Transverse colon (tissue), 4 donors: Measurements from ENCODE around the gene TMEM63B. TPM values are rescaled to one million over a fixed set of nuclear protein-coding genes. Genes with fewer than 3 reads are reported as not detected.

Source experiments
- DNase-seq: peaks from one replicate; pipeline ENCODE4 v3.0.0-alpha.2; 2019
- H3K27ac ChIP-seq, 4 donors: fragments of 200-600 bp; sonication (generic); 2 replicates each; pipeline ENCODE4 v1.5.1; 2016 to 2018; ENCODE audit warnings: inconsistent platforms in 4 of 4
- H3K27me3 ChIP-seq: fragments of 200-600 bp; sonication (generic); 2 replicates; pipeline ENCODE4 v1.5.1; 2017; ENCODE audit warnings: inconsistent platforms
- H3K36me3 ChIP-seq, 4 donors: fragments of 200-600 bp; sonication (generic); 2 replicates each; pipeline ENCODE4 v1.5.1; 2017 to 2019; ENCODE audit warnings: inconsistent platforms in 4 of 4
- H3K4me1 ChIP-seq, 4 donors: fragments of 200-600 bp; sonication (generic); 2 replicates each; pipeline ENCODE4 v1.5.1; 2017 to 2020; ENCODE audit warnings: inconsistent platforms in 4 of 4
- H3K4me3 ChIP-seq, 4 donors: fragments of 200-600 bp; sonication (generic); 1 replicate in 1 of 4; 2 replicates in 3 of 4; pipeline versions ENCODE4 v1.5.1 to v1.6.1; 2017 to 2019; ENCODE audit warnings: inconsistent platforms in 4 of 4
- H3K9me3 ChIP-seq, 2 donors: fragments of 200-600 bp; sonication (generic); 2 replicates each; pipeline ENCODE4 v1.5.1; 2017 to 2019; ENCODE audit warnings: inconsistent platforms in 2 of 2
- CTCF ChIP-seq, 5 experiments: fragments of 200-600 bp in 3 of 5; fragments of 450-650 bp in 2 of 5; sonication (generic) in 3 of 5; IDR thresholded peaks; 1 replicate in 2 of 5; 2 replicates in 3 of 5; pipeline ENCODE4 v1.5.1; 2016 to 2017; ENCODE audit warnings: antibody characterized with exemption in 5 of 5, inconsistent platforms in 3 of 5, mild to moderate bottlenecking in 2 of 5, moderate library complexity in 1 of 5
- EP300 ChIP-seq: sonication (generic); formaldehyde crosslinking; IDR thresholded peaks from one replicate; pipeline ENCODE4 v1.6.1; 2017; ENCODE audit warnings: antibody characterized with exemption, low read depth
- POLR2A ChIP-seq: fragments of 450-650 bp; IDR thresholded peaks from one replicate; pipeline ENCODE4 v1.6.1; 2016; ENCODE audit warnings: antibody characterized with exemption, mild to moderate bottlenecking, moderate library complexity
- POLR2AphosphoS5 ChIP-seq, 3 donors: sonication (generic); formaldehyde crosslinking; IDR thresholded peaks; one replicate each; pipeline ENCODE4 v1.6.1; 2016; ENCODE audit warnings: antibody characterized with exemption in 3 of 3
- WGBS, 2 donors: methylation state at CpG; one replicate each; pipeline ENCODE4 v1.1.5; 2018; ENCODE audit warnings: low coverage in 1 of 2; 5-methylcytosine and 5-hydroxymethylcytosine counted together
- in situ Hi-C, 4 donors: fragments of 200-750 bp; cut with MboI; loops; one replicate each; pipeline versions ENCODE4 v1.15.0 to v1.15.1; 2017; ENCODE audit warnings: low sequenced_read_pairs in 3 of 4, low pct_ligation_motif_present in 1 of 4, low pct_unique_long_range_greater_than_20kb in 1 of 4
- intact Hi-C: fragments of 100-400 bp; cut with DNase I; formaldehyde crosslinking; loops from one replicate; pipeline ENCODE4 v1.15.1; 2023; ENCODE audit warnings: low total_unique reads
- total RNA-seq, 4 donors: library from RNA; depleted of rRNA; stranded (reverse); fragments of >200 nt; gene quantifications; one replicate each; pipeline ENCODE4 v1.1.0, GENCODE V29; 2016

TMEM63B gene
- total RNA-seq, 4 donors from 2014 or later = 35.0 to 258 (median 89.4) TPM

DNA sequence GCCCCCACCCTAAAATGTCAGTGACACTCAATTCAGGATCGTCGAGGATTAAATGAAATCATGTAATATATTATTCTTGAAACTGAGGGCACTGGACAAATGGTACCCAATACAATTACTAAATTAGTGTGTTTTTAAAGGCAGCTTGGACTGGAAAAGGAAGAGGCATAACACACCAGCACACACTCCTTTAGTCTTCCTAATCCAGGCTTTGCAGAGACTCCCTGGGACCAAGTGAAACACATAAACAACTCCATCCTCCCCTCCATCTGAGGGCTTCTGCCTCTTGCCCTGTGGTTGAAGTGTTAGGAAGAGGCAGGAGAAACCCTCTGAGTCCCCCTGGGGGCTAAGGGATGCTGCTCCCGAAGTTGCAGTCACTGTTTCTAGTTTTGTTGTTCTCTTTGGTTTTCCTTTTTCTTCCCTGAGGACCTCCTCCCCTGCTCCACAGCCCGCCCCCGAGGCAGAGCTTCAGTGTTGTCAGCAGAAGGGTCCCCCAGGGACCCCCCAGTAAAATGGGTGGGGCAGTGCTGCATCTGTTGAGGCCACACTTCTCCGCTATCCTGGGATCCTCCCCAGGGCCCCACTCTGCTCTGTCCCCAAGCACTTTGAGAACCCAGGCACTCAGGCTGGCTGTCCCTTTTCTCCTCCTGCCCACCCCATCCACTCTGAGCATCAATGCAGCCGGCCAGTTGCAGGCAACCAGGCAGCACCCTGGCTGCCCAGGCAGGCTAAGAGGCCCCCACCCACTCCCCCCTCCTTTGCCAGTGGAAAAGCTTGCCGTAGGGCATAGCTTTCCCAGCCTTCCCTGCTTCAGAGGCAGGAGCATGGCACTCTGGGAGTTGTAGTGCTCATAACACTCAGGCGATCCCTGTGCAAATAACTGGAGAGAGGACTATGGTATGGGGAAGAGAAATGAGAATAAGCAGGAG is 5.9 kb downstream of the TMEM63B start:
- 36 to 62% methylated on average over 4 to 9 of the region's 9 CpGs for WGBS, 2 donors
- in situ Hi-C loops = no loop called here

DNA sequence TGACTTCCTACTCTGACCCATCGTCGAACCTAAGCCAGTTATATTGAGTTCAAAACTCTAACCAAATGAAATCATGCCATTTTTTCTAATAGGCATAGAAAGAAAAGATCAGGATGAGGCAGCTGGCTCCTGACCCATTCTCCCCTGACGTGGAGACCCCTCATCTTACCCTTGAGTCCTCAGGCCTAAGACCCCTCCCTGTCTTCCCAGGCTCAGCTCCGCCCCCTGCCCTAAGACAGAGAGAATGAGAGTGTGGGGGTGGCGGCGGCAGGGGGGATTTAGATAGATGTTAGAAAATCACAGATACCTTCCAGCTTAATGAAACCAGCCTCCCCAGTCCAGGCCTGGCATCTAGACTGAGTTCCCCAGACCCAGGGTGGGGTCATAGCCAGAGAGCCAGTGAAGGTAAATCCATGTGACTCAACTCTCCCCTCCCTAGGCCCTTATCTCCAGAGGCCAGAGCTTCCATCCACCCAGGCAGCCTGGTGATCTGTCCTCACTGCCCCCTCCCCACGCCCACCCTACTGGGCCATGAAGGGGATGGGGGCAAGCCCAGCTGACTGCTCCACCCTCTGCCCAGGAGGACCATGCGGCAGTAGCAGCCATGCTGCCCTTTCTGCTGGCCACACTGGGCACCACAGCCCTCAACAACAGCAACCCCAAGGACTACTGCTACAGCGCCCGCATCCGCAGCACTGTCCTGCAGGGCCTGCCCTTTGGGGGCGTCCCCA is 6.8 kb downstream of the TMEM63B start:
- H3K9me3 ChIP-seq = no peaks in the 10 kb centered on the region
- no peaks in the 10 kb centered on the region for H3K27me3 ChIP-seq
- intact Hi-C loops (no loop called here), in situ Hi-C loops (no loop called here)
- peak overlapping the region; percentile 67 to 81 (median 72) for H3K27ac ChIP-seq
- no peak overlapping the region for H3K4me3 ChIP-seq
- WGBS, 2 donors = 50 to 83% methylated on average over 2 to 12 of the region's 12 CpGs
- peaks cover 0 to 9% (median 0%) of the 10 kb centered on the region in 4 donors for H3K36me3 ChIP-seq
- H3K4me1 ChIP-seq = peaks cover 6 to 29% (median 27%) of the 10 kb centered on the region in 4 donors
- TF ChIP-seq CTCF (IDR thresholded peaks at IDR 0.05) (no peak), EP300 (no peak), POLR2AphosphoS5 (IDR thresholded peaks at IDR 0.05) (no peak), POLR2A (no peak)
- DNase-seq = no peak

More for the DNA sequence above, 5.9 kb downstream of the TMEM63B start:
- Histone ChIP-seq H3K4me3 (peak overlapping the region in 1 of 4 donors; percentile 25), H3K4me1 (peaks cover 12 to 36% (median 33%) of the 10 kb centered on the region in 4 donors), H3K27ac (peak overlapping the region; percentile 69 to 81 (median 77)), H3K9me3 (no peaks in the 10 kb centered on the region), H3K27me3 (no peaks in the 10 kb centered on the region), H3K36me3 (peaks cover 0 to 9% (median 0%) of the 10 kb centered on the region in 4 donors)
- peak; percentile 69 for DNase-seq
- intact Hi-C loops = no loop called here
- TF ChIP-seq EP300 = no peak
- no peak for TF ChIP-seq POLR2AphosphoS5 (IDR thresholded peaks at IDR 0.05)

DNA sequence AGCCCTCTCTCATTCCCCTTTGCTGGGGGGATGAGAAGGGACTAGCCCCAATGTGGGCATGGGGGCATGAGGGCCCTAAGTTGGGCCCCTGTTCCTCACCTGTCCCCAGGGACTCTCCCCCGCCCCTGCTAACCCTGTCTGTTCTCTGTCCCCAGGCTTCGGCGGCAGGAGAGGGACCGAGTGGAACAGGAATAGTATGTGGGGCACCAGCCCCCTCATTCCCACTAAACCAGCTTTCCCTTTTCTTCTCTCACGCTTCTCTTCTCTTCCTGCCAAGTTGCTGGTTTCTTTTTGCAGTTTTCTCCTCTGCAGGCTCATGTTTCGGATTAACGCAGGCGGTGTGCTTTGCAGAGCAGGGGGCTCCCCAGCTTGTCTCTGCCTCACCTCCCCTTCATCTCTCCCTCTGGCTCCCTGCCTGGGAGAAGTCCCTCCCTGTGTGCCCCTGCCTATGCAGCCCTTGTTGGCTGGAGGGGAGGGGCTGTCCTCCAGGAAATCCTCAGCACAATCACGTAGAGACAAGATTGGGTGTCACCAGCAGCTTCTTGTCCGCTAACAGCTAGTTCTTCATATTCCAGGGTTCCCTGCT is 7.9 kb downstream of the TMEM63B start:
- Histone ChIP-seq H3K4me1 (peaks cover 6 to 29% (median 27%) of the 10 kb centered on the region in 4 donors), H3K9me3 (no peaks in the 10 kb centered on the region), H3K27ac (no peak overlapping the region), H3K4me3 (no peak overlapping the region), H3K36me3 (peaks cover 0 to 12% (median 5%) of the 10 kb centered on the region in 4 donors), H3K27me3 (no peaks in the 10 kb centered on the region)
- in situ Hi-C loops = no loop called here
- DNase-seq = no peak
- 88 to 100% methylated on average over 3 to 10 of the region's 10 CpGs for WGBS, 2 donors
- intact Hi-C loops = no loop called here
- TF ChIP-seq POLR2A (no peak), POLR2AphosphoS5 (IDR thresholded peaks at IDR 0.05) (no peak), CTCF (IDR thresholded peaks at IDR 0.05) (no peak), EP300 (no peak)

DNA sequence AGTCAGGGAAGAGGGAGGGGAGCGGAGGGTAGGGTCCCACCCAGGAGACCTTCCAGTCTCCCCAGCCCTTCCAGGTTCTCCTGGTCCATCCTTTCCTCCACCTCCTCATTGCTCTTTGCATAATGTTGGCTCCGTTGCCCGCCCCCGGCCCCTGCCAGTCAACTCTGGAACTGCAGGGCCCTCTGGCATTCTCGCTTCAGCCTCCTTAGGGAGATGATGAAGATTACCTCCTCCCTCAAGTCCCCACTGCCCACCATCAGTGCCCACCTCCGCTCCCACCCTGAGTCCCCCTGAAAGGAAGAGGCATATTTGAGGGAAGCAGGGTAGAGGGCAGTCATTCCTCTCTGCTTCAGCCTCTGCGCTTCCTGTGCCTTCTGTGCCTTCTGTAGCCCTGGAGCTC is 8.5 kb downstream of the TMEM63B start:
- Histone ChIP-seq H3K27ac (no peak overlapping the region), H3K4me1 (peaks cover 6 to 29% (median 27%) of the 10 kb centered on the region in 4 donors), H3K36me3 (peaks cover 0 to 16% (median 6%) of the 10 kb centered on the region in 4 donors), H3K27me3 (no peaks in the 10 kb centered on the region), H3K4me3 (no peak overlapping the region), H3K9me3 (no peaks in the 10 kb centered on the region)
- DNase-seq = no peak
- intact Hi-C loops = no loop called here
- TF ChIP-seq CTCF (IDR thresholded peaks at IDR 0.05) (no peak), EP300 (no peak), POLR2A (no peak), POLR2AphosphoS5 (IDR thresholded peaks at IDR 0.05) (no peak)
- 97 to 100% methylated on average over 2 to 7 of the region's 7 CpGs for WGBS, 2 donors
- in situ Hi-C loops = no loop called here
